ENCODE data around the gene NUP62CL. TPM values are rescaled to one million over a fixed set of nuclear protein-coding genes. Genes with fewer than 3 reads are reported as not detected.
A peak's percentile ranks its signal among the peaks of the same experiment; 100 is the strongest.

Gene NUP62CL
- total and polyA plus RNA-seq, 2 of the 13 experiments (the other 11 are each of a cell fraction or from before 2014, with no cell fraction given): 4.2 to 5.8 TPM

DNA sequence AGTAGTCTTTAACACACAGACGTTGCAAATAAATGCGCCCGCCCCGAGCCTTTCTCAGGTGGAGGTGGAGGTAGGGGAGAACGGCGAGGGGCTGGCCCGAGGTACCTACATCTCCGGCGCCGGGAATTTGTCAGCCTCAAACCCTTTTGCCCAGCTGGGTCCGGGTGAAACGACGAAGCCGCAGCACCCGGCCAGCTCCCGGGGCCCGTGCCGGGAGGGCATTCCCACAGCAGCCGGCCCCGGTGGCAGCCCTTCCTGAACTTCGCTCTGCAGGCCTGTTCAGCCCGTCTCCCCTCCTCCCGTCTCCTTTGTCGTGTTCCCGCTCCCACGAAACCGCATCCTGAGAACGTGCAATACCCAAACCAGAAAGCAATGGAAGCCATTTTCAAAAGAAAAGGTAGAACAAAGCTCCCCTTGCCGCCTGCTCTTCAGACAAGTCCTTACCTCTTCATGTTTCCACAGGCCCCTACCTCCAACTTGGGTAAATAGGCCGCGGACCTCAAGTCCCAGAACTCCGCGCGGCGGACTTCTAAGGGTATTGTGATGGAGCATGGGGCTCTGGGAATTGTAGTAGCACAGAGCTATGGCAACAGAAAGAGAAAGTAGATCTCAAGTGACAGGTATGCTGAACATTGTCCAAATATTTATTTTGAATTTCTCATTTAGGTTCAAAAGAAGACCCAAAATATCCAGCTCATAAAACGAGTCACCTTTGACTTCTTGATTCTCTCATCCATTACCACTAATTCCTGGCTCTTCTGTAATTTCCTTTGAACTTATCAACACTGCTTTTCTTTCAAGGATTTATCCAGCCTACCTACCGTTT is 87.7 kb downstream of the NUP62CL start, which contains the start of gene RBM41 (continued):
- TF ChIP-seq, protein P1, sequence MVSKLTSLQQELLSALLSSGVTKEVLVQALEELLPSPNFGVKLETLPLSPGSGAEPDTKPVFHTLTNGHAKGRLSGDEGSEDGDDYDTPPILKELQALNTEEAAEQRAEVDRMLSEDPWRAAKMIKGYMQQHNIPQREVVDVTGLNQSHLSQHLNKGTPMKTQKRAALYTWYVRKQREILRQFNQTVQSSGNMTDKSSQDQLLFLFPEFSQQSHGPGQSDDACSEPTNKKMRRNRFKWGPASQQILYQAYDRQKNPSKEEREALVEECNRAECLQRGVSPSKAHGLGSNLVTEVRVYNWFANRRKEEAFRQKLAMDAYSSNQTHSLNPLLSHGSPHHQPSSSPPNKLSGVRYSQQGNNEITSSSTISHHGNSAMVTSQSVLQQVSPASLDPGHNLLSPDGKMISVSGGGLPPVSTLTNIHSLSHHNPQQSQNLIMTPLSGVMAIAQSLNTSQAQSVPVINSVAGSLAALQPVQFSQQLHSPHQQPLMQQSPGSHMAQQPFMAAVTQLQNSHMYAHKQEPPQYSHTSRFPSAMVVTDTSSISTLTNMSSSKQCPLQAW (CRISPR knock-in tag; IDR thresholded peaks at IDR 0.05): no peak
- no peak for TF ChIP-seq TARDBP (CRISPR knock-in tag; IDR thresholded peaks at IDR 0.05)
- peak; percentile 74 for TF ChIP-seq SRF (IDR thresholded peaks at IDR 0.05; ENCODE audit: low read depth, low read length)
- peak; percentile 26; the same call in 1 of the 2 replicates for TF ChIP-seq PHF20 (CRISPR knock-in tag; IDR thresholded peaks at IDR 0.05)
- TF ChIP-seq AGO2 (optimal IDR thresholded peaks at IDR 0.05; ENCODE audit: low read depth, low read length): peak; percentile 39
- TF ChIP-seq BRD4 (CRISPR knock-in tag; IDR thresholded peaks at IDR 0.05): no peak
- peak; percentile 21; the same call in 1 of the 2 replicates for TF ChIP-seq KDM5A (IDR thresholded peaks at IDR 0.05; ENCODE audit: borderline replicate concordance, low read length)
- peak; percentile 59; the same call in 1 of the 2 replicates for TF ChIP-seq ATF1 (CRISPR knock-in tag; IDR thresholded peaks at IDR 0.05)
- peak; percentile 52 for TF ChIP-seq POLR2AphosphoS5 (IDR thresholded peaks at IDR 0.05; ENCODE audit: low read depth, low read length)
- TF ChIP-seq CREB1 (IDR thresholded peaks at IDR 0.05): no peak
- TF ChIP-seq CREB1 (CRISPR knock-in tag; IDR thresholded peaks at IDR 0.05): peak; percentile 73
- peak; percentile 77 for TF ChIP-seq FOXA3 (CRISPR knock-in tag; IDR thresholded peaks at IDR 0.05)
- TF ChIP-seq ASH2L (IDR thresholded peaks at IDR 0.05; ENCODE audit: insufficient read length, low read depth, low read length): peak; percentile 43
- no peak for TF ChIP-seq GABPA (IDR thresholded peaks at IDR 0.05; ENCODE audit: low read depth, low read length)
- TF ChIP-seq GABPA (CRISPR knock-in tag; IDR thresholded peaks at IDR 0.05; ENCODE audit: low read depth): peak; percentile 63; the same call in 1 of the 2 replicates
- no peak for TF ChIP-seq ZNF34 (CRISPR knock-in tag; IDR thresholded peaks at IDR 0.05; ENCODE audit: borderline replicate concordance)
- TF ChIP-seq, protein P2, sequence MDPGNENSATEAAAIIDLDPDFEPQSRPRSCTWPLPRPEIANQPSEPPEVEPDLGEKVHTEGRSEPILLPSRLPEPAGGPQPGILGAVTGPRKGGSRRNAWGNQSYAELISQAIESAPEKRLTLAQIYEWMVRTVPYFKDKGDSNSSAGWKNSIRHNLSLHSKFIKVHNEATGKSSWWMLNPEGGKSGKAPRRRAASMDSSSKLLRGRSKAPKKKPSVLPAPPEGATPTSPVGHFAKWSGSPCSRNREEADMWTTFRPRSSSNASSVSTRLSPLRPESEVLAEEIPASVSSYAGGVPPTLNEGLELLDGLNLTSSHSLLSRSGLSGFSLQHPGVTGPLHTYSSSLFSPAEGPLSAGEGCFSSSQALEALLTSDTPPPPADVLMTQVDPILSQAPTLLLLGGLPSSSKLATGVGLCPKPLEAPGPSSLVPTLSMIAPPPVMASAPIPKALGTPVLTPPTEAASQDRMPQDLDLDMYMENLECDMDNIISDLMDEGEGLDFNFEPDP (CRISPR knock-in tag; conservative IDR thresholded peaks at IDR 0.05): 0 out of 2 replicates have a peak, but pooled peaks have one; percentile 61
- TF ChIP-seq, protein P3, sequence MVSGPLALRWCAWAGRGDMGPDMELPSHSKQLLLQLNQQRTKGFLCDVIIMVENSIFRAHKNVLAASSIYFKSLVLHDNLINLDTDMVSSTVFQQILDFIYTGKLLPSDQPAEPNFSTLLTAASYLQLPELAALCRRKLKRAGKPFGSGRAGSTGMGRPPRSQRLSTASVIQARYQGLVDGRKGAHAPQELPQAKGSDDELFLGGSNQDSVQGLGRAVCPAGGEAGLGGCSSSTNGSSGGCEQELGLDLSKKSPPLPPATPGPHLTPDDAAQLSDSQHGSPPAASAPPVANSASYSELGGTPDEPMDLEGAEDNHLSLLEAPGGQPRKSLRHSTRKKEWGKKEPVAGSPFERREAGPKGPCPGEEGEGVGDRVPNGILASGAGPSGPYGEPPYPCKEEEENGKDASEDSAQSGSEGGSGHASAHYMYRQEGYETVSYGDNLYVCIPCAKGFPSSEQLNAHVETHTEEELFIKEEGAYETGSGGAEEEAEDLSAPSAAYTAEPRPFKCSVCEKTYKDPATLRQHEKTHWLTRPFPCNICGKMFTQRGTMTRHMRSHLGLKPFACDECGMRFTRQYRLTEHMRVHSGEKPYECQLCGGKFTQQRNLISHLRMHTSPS (CRISPR knock-in tag; IDR thresholded peaks at IDR 0.05; ENCODE audit: low read depth): no peak
- TF ChIP-seq RBAK (CRISPR knock-in tag; IDR thresholded peaks at IDR 0.05): no peak
- TF ChIP-seq HHEX (CRISPR knock-in tag; IDR thresholded peaks at IDR 0.05): no peak
- TF ChIP-seq, protein P4, sequence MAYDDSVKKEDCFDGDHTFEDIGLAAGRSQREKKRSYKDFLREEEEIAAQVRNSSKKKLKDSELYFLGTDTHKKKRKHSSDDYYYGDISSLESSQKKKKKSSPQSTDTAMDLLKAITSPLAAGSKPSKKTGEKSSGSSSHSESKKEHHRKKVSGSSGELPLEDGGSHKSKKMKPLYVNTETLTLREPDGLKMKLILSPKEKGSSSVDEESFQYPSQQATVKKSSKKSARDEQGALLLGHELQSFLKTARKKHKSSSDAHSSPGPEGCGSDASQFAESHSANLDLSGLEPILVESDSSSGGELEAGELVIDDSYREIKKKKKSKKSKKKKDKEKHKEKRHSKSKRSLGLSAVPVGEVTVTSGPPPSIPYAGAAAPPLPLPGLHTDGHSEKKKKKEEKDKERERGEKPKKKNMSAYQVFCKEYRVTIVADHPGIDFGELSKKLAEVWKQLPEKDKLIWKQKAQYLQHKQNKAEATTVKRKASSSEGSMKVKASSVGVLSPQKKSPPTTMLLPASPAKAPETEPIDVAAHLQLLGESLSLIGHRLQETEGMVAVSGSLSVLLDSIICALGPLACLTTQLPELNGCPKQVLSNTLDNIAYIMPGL (CRISPR knock-in tag; IDR thresholded peaks at IDR 0.05; ENCODE audit: borderline replicate concordance in 1 of 2, low read depth in 1 of 2): peak; percentile 40 to 80; a peak in 2 of 4 replicates
- TF ChIP-seq SNAI1 (CRISPR knock-in tag; IDR thresholded peaks at IDR 0.05; ENCODE audit: borderline replicate concordance): no peak
- 0 out of 2 replicates have a peak, but pooled peaks have one; percentile 33 for TF ChIP-seq ZNF761 (CRISPR knock-in tag; conservative IDR thresholded peaks at IDR 0.05)
- TF ChIP-seq SSRP1 (CRISPR knock-in tag; IDR thresholded peaks at IDR 0.05): no peak
- TF ChIP-seq ZNF234 (CRISPR knock-in tag; conservative IDR thresholded peaks at IDR 0.05): no peak

Measured in HepG2 (cell line).